ENCODE results near the gene PCLO. TPM values are rescaled to one million over a fixed set of nuclear protein-coding genes. Genes with fewer than 3 reads are reported as not detected.

The PCLO gene
- total and polyA plus RNA-seq, 2 of the 8 experiments (the other 6 are each of a cell fraction or from before 2014, with no cell fraction given), result 1.5 to 3.2 TPM

- no peaks in the 10 kb centered on the region for H3K4me1 ChIP-seq (replicated peaks in 1 of 4; ENCODE audit: control insufficient read depth in 3 of 4, insufficient read depth in 4 of 4, low read length in 3 of 4)
- H3K23me2 ChIP-seq (ENCODE audit: low read depth, low read length), result no peaks in the 10 kb centered on the region
- H4K91ac ChIP-seq (replicated peaks; ENCODE audit: insufficient read length, low read length), result no peak overlapping the region
- H3K9me3 ChIP-seq (ENCODE audit: insufficient read depth in 2 of 2, low read depth in 1 of 2, low read length in 1 of 2), result no peaks in the 10 kb centered on the region
- no peak overlapping the region for H3K14ac ChIP-seq (ENCODE audit: insufficient read length)
- H3K79me2 ChIP-seq (ENCODE audit: control insufficient read depth in 1 of 2, insufficient read depth in 2 of 2, low read length in 2 of 2), result no peaks in the 10 kb centered on the region
- no peak overlapping the region for H2BK5ac ChIP-seq (ENCODE audit: low read depth, low read length)
- H3K79me1 ChIP-seq (ENCODE audit: low read depth, low read length), result no peaks in the 10 kb centered on the region
- no peak overlapping the region for H3K9ac ChIP-seq (replicated peaks in 1 of 4; ENCODE audit: extremely low read depth in 1 of 4, low read depth in 3 of 4, low read length in 3 of 4)
- no peaks in the 10 kb centered on the region for H4K20me1 ChIP-seq (replicated peaks in 1 of 2; ENCODE audit: control insufficient read depth in 1 of 2, insufficient read depth in 2 of 2, low read length in 2 of 2)
- H3K4ac ChIP-seq (replicated peaks; ENCODE audit: insufficient read length, low read depth, low read length), result no peak overlapping the region
- H2BK20ac ChIP-seq (ENCODE audit: low read length), result no peak overlapping the region
- no peaks in the 10 kb centered on the region for H3K36me3 ChIP-seq (ENCODE audit: control insufficient read depth in 2 of 4, insufficient read depth in 4 of 4, low read length in 3 of 4)
- H2BK12ac ChIP-seq (ENCODE audit: low read depth, low read length), result no peak overlapping the region
- H3K27me3 ChIP-seq (replicated peaks in 1 of 4; ENCODE audit: control insufficient read depth in 3 of 4, extremely low read depth in 1 of 4, insufficient read depth in 3 of 4, low read length in 3 of 4), result peaks cover 0 to 1% (median 0%) of the 10 kb centered on the region in 4 experiments; a peak in 1 of 7 replicates
- no peak overlapping the region for H3K27ac ChIP-seq (ENCODE audit: low read depth, low read length)
- H4K8ac ChIP-seq (ENCODE audit: extremely low read depth, insufficient read depth, low read length), result no peak overlapping the region
- no peak overlapping the region for H3K4me2 ChIP-seq (ENCODE audit: insufficient read depth in 1 of 2, low read depth in 2 of 2, low read length in 2 of 2)
- H3K56ac ChIP-seq (replicated peaks; ENCODE audit: insufficient read length, low read depth, low read length), result no peak overlapping the region
- CTCF ChIA-PET (ENCODE audit: partially characterized antibody), result no interaction called here
- H2BK120ac ChIP-seq (replicated peaks; ENCODE audit: low read depth, low read length), result no peak overlapping the region
- H2AK5ac ChIP-seq (ENCODE audit: low read depth, low read length), result no peak overlapping the region
- no peak overlapping the region for H4K5ac ChIP-seq (ENCODE audit: insufficient read length, low read depth, low read length)
- no peak for FAIRE-seq
- POLR2A ChIA-PET (ENCODE audit: partially characterized antibody), result no interaction called here
- H3K23ac ChIP-seq (ENCODE audit: insufficient read length), result no peak overlapping the region
- no peak overlapping the region for H3K18ac ChIP-seq (ENCODE audit: extremely low read depth, low read length)
- no peak for DNase-seq (ENCODE audit: low read depth in 1 of 2, low spot score in 2 of 2)
- no peak overlapping the region for H2AFZ ChIP-seq (ENCODE audit: low read length)
- no peak overlapping the region for H2BK15ac ChIP-seq (ENCODE audit: low read length)
- H3K4me3 ChIP-seq (ENCODE audit: extremely low read depth in 1 of 4, insufficient read depth in 2 of 4, low read depth in 3 of 4, low read length in 4 of 4), result no peak overlapping the region
- no peak for TF ChIP-seq SUZ12 (IDR thresholded peaks at IDR 0.05; ENCODE audit: low read length)
- TF ChIP-seq EP300 (IDR thresholded peaks at IDR 0.05; ENCODE audit: borderline replicate concordance in 1 of 2, low read depth in 2 of 2, low read length in 2 of 2), result no peak
- TF ChIP-seq CBX5 (IDR thresholded peaks at IDR 0.05; ENCODE audit: low read depth, low read length), result no peak
Observed at GRCh38 chr7:83173664-83174063, 11.0 kb upstream of the PCLO start.
